Measurements from ENCODE around the gene RMDN2.
"Not testable (repeated sequence)": the region's sequence is repeated elsewhere in the genome, so short reads cannot be mapped to it uniquely, and the experiment has no call there.

Gene RMDN2

GRCh38 chr2:37941267-37941666 is 16.2 kb downstream of the RMDN2 start:
- Mint-ChIP-seq H3K4me1 (peaks cover 22% of the 10 kb centered on the region), H3K36me3 (peaks cover 19% of the 10 kb centered on the region), H3K9me3 (peaks cover 10% of the 10 kb centered on the region)
- not testable (repeated sequence) for H3K27ac Mint-ChIP-seq, H3K4me3 Mint-ChIP-seq, H3K27me3 Mint-ChIP-seq

DNA sequence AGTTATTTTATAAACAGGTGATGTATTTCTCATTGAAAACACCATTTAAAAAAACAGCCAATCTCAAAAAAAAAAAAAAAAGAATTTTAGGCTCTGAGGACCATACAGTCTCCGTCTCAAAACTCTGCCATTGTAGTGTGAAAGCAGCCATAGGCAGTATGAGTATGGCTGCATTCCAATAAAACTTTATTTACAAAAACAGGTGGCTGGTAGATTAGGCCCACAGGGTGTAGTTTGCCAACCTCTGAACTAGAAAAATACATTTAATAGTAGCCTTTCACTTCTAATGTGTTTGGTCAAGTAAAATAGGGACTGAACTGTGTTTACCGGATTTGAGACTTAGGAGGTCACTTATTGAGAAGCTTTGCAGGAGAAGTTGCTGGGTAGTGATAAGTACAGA is 19.2 kb downstream of the RMDN2 start:
- H3K4me3 Mint-ChIP-seq, result no peak overlapping the region
- peaks cover 7% of the 10 kb centered on the region for H3K4me1 Mint-ChIP-seq
- H3K27ac Mint-ChIP-seq, result no peak overlapping the region
- no peaks in the 10 kb centered on the region for H3K27me3 Mint-ChIP-seq
- H3K9me3 Mint-ChIP-seq, result peaks cover 10% of the 10 kb centered on the region
- H3K36me3 Mint-ChIP-seq, result peaks cover 10% of the 10 kb centered on the region

DNA sequence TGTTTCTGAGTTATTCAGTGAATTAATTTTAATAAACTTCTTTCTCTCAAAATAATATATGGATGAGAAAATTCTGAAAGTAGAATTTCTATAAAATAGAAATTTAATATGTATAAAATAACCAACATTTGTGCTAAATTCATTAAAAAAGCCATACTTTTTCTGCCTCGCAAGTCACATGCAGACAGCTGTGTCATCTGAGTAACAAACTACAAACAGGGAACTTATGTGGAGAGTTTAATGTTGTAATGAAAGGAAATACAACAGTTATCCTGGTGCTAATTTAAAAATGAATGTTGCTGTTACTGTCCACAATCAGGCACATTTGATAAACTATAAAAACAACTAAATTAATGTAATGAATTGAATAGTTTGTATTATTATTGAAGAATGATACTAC is 22.2 kb downstream of the RMDN2 start:
- H3K27ac Mint-ChIP-seq, result no peak overlapping the region
- no peak overlapping the region for H3K4me3 Mint-ChIP-seq
- peaks cover 7% of the 10 kb centered on the region for H3K36me3 Mint-ChIP-seq
- no peaks in the 10 kb centered on the region for H3K27me3 Mint-ChIP-seq
- H3K9me3 Mint-ChIP-seq, result no peaks in the 10 kb centered on the region
- H3K4me1 Mint-ChIP-seq, result no peaks in the 10 kb centered on the region

DNA sequence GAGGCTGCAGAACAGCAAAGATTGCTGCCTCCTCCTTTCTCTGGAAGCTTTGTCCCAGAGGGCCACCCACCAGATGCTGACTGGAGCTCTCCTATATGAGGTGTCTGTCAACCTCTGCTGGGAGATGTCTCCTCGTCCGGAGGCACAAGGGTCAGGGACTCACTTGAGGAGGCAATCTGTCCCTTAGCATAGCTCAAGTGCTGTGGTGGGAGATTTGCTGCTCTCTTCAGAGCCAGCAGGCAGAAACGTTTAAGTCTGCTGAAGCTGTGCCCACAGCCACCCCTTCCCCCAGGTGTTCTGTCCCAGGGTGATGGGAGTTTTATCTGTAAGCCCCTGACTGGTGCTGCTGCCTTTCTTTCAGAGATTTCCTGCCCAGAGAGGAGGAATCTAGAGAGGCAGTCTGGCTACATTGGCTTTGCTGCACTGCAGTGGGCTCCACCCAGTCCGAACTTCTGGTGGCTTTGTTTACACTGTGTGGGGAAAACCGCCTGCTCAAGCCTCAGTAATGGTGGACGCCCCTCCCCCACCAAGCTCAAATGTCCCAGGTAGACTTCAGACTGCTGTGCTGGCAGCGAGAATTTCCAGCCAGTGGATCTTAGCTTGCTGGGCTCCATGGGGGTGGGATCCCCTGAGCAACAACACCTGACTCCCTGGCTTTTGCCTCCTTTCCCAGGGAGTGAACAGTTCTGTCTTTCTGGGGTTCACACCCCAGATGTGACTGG is 37.1 kb downstream of the RMDN2 start:
- Mint-ChIP-seq H3K9me3 (peaks cover 16% of the 10 kb centered on the region), H3K36me3 (peaks cover 35% of the 10 kb centered on the region)
- H3K4me3 Mint-ChIP-seq, H3K4me1 Mint-ChIP-seq, H3K27ac Mint-ChIP-seq, H3K27me3 Mint-ChIP-seq: not testable (repeated sequence)

- H3K4me1 Mint-ChIP-seq, H3K27ac Mint-ChIP-seq, H3K27me3 Mint-ChIP-seq, H3K4me3 Mint-ChIP-seq: not testable (repeated sequence)
- Mint-ChIP-seq H3K9me3 (peaks cover 16% of the 10 kb centered on the region), H3K36me3 (peaks cover 35% of the 10 kb centered on the region)
Observed at GRCh38 chr2:37962740-37963121, 37.6 kb downstream of the RMDN2 start.

DNA sequence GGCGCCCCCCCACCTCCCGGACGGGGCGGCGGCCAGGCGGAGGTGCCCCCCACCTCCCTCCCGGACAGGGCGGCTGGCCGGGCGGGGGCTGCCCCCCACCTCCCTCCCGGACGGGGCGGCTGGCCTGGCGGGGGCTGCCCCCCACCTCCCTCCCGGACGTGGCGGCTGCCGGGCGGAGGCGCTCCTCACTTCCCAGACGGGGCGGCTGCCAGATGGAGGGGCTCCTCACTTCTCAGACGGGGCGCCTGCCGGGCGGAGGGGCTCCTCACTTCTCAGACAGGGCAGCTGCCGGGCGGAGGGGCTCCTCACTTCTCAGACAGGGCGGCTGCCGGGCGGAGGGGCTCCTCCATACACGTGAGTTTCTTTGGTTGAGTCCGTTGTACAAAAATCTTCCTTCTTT is 38.8 kb downstream of the RMDN2 start:
- peaks cover 30% of the 10 kb centered on the region for H3K36me3 Mint-ChIP-seq
- H3K27ac Mint-ChIP-seq, H3K4me3 Mint-ChIP-seq, H3K4me1 Mint-ChIP-seq, H3K27me3 Mint-ChIP-seq: not testable (repeated sequence)
- peaks cover 11% of the 10 kb centered on the region for H3K9me3 Mint-ChIP-seq

- Mint-ChIP-seq H3K4me1 (no peaks in the 10 kb centered on the region), H3K27me3 (no peaks in the 10 kb centered on the region), H3K9me3 (peaks cover 6% of the 10 kb centered on the region), H3K4me3 (no peak overlapping the region), H3K36me3 (peaks cover 13% of the 10 kb centered on the region), H3K27ac (no peak overlapping the region)
Observed at GRCh38 chr2:37966326-37966725, 41.2 kb downstream of the RMDN2 start.

DNA sequence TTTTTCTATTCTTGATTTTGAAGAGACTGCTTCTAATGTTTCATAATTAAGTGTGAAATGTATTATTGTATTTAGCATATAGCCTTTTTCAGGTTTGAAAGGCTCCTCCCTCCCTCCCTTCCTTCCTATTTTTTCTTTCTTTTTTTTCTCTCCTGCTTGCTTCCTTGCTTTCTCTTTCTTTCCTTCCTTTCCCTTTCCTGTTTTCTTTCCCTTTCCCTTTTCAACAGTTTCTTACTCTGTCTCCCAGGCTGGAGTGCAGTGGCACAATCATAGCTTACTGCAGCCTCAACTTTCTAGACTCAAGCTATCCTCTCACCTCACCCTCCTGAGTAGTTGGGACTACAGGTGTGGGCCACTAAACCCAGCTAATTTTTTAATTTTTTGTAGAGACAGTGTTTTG is 44.6 kb downstream of the RMDN2 start:
- no peaks in the 10 kb centered on the region for H3K27me3 Mint-ChIP-seq
- no peaks in the 10 kb centered on the region for H3K4me1 Mint-ChIP-seq
- peak overlapping the region; percentile 5 for H3K27ac Mint-ChIP-seq
- H3K4me3 Mint-ChIP-seq, result no peak overlapping the region
- H3K9me3 Mint-ChIP-seq, result peaks cover 6% of the 10 kb centered on the region
- peaks cover 9% of the 10 kb centered on the region for H3K36me3 Mint-ChIP-seq

- peaks cover 4% of the 10 kb centered on the region for H3K4me1 Mint-ChIP-seq
Observed at GRCh38 chr2:37971971-37972370, 46.9 kb downstream of the RMDN2 start.

DNA sequence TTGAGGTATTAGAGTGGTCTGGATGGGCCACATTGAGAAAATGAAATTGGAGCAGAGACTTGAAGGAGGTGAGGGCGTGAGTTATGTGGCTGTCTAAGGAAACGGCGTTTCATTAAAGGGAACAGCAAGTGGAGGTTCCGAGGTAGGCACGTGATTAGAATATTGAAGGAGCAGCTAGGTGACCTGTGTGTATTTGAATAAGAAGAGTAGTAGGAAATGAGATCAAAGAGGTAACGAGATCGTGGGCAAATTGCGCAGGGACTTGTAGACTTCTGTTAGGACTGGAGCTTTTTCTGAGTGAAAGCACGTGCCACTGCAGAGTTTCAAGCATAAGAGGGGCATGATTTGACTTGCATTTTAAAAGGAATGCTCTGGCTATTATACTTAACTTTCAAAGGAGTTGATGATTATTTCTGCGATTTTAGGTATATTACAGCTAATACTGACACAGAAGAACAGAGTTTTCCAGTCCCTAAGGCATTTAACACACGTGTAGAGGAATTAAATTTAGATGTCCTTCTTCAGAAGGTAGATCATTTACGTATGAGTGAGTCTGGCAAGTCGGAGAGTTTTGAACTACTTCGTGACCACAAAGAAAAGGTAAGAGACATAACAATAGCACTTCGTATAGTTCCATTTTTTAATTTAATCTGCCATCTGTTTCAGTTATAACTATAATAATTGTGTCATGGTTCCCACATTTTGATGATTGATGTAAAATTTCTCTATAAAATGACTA is 48.7 kb downstream of the RMDN2 start:
- Mint-ChIP-seq H3K27me3 (no peaks in the 10 kb centered on the region), H3K9me3 (no peaks in the 10 kb centered on the region), H3K36me3 (peaks cover 3% of the 10 kb centered on the region), H3K4me3 (no peak overlapping the region), H3K4me1 (peaks cover 4% of the 10 kb centered on the region), H3K27ac (no peak overlapping the region)

More at GRCh38 chr2:37971971-37972370, 46.9 kb downstream of the RMDN2 start:
- Mint-ChIP-seq H3K36me3 (peaks cover 3% of the 10 kb centered on the region), H3K27me3 (no peaks in the 10 kb centered on the region), H3K9me3 (no peaks in the 10 kb centered on the region), H3K27ac (no peak overlapping the region), H3K4me3 (no peak overlapping the region)

DNA sequence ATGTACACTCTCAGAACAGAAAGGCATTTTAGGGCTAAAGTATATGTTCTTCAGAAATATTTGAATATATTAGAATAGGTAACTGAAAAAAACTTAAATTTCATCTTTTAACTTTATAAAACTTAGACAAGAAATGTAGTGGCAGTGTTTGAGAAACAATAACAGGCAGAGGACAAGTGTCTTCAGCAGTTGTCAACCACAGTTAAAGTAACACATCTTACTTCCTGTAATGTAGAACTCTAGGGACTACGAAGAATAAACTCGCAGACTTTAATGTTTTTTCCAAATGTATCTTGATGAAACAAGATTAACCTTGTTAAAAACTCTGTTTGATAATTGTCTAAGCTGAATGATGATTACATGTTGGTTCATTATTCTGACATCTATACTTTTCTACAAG is 50.7 kb downstream of the RMDN2 start:
- H3K9me3 Mint-ChIP-seq, result no peaks in the 10 kb centered on the region

DNA sequence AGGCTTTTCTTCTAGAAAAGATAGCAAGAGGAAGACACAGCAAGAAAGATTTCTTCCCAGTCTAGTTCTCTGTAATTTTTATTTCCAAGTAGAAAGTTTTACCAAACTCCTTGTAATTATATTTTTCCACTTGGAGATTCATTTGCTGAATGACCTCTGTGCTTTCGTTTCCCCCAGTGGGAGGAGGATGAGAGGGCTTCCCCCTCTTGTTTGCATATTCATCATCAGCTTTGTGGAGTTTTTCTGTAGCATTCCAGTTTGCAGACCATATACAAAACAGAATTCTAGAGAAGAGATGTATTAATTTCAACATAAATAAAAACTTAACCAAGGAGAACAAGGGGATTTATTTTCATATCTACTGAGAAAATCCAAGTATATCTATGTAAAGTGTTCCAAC is 51.3 kb downstream of the RMDN2 start:
- Mint-ChIP-seq H3K4me3 (no peak overlapping the region), H3K27me3 (no peaks in the 10 kb centered on the region), H3K9me3 (no peaks in the 10 kb centered on the region), H3K36me3 (peaks cover 2% of the 10 kb centered on the region), H3K4me1 (peaks cover 4% of the 10 kb centered on the region), H3K27ac (no peak overlapping the region)

More for the DNA sequence above, 50.7 kb downstream of the RMDN2 start:
- Mint-ChIP-seq H3K27ac (no peak overlapping the region), H3K27me3 (no peaks in the 10 kb centered on the region), H3K4me1 (peaks cover 4% of the 10 kb centered on the region), H3K36me3 (peaks cover 2% of the 10 kb centered on the region), H3K4me3 (no peak overlapping the region)

- Mint-ChIP-seq H3K9me3 (no peaks in the 10 kb centered on the region), H3K4me1 (peaks cover 6% of the 10 kb centered on the region), H3K36me3 (peaks cover 2% of the 10 kb centered on the region), H3K27ac (no peak overlapping the region), H3K27me3 (no peaks in the 10 kb centered on the region), H3K4me3 (no peak overlapping the region)
Observed at GRCh38 chr2:37982147-37982582, 57.1 kb downstream of the RMDN2 start.

DNA sequence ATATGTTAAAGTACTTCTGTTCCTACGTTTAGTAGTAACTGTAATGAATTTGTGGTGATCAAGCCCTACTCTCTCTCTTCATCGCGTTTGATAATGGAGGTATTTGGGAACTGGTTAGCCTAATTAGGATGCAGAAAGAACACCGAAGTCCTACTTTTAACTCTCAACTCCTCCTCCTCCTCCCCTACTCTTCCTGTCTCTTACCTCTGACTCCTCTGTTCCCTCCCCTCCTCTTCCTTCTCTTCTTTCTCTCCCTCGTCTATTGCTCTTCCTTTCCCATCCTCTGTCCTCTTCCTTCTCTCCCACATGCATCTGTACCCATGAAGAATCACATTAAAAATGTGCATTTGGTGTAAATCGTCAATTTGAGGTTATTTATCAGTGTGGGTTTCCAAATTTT is 57.8 kb downstream of the RMDN2 start:
- H3K4me1 Mint-ChIP-seq, result peaks cover 6% of the 10 kb centered on the region
- no peak overlapping the region for H3K4me3 Mint-ChIP-seq
- no peaks in the 10 kb centered on the region for H3K27me3 Mint-ChIP-seq
- H3K36me3 Mint-ChIP-seq, result peaks cover 4% of the 10 kb centered on the region
- H3K9me3 Mint-ChIP-seq, result no peaks in the 10 kb centered on the region
- H3K27ac Mint-ChIP-seq, result no peak overlapping the region

DNA sequence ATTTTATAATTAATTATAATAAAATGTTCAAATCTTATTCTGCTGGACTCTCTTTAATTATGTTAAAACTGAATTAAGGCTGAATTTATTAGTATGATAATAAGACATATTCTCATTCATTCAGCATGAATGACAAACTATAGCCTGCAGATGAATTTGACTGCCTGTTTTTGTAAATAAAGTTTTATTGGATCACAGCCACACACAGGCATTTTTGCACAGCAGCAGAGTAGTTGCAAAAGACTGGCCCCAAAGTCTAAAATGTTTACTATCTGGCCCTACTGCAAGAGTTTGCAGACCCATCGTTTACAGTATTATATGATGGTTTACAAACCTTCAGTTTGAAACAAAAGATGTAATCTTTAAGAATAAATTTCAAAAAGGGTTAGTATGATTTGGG is 58.6 kb downstream of the RMDN2 start:
- Mint-ChIP-seq H3K27me3 (no peaks in the 10 kb centered on the region), H3K27ac (no peak overlapping the region), H3K36me3 (peaks cover 4% of the 10 kb centered on the region)

GRCh38 chr2:37984176-37984575 is 59.1 kb downstream of the RMDN2 start:
- Mint-ChIP-seq H3K27me3 (no peaks in the 10 kb centered on the region), H3K9me3 (no peaks in the 10 kb centered on the region), H3K27ac (no peak overlapping the region), H3K4me1 (peaks cover 6% of the 10 kb centered on the region), H3K4me3 (no peak overlapping the region), H3K36me3 (peaks cover 4% of the 10 kb centered on the region)

More for the DNA sequence above, 58.6 kb downstream of the RMDN2 start:
- peaks cover 6% of the 10 kb centered on the region for H3K4me1 Mint-ChIP-seq
- H3K9me3 Mint-ChIP-seq, result no peaks in the 10 kb centered on the region
- no peak overlapping the region for H3K4me3 Mint-ChIP-seq
